ENCODE data around the gene SMCO1.
A peak's percentile ranks its signal among the peaks of the same experiment; 100 is the strongest.

DNA sequence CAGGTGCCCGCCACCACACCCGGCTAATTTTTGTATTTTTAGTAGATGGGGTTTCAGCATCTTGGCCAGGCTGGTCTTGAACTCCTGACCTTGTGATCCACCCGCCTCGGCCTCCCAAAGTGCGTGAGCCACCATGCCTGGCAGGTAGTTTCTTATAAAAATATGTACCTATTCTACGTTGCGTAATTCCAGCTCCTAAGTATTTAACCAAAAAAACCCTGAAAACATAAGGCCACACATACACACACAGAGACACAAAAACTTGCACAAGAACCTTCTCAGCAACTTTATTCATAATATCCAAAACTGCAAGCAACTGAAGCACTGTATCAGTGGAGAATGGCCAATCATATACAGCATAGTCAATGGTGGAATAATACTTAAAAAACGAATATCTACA, 16.8 kb downstream of the SMCO1 start:
- TF ChIP-seq SMC3 (IDR thresholded peaks at IDR 0.05; ENCODE audit: low read depth, low read length), result no peak
- TF ChIP-seq, protein P1, sequence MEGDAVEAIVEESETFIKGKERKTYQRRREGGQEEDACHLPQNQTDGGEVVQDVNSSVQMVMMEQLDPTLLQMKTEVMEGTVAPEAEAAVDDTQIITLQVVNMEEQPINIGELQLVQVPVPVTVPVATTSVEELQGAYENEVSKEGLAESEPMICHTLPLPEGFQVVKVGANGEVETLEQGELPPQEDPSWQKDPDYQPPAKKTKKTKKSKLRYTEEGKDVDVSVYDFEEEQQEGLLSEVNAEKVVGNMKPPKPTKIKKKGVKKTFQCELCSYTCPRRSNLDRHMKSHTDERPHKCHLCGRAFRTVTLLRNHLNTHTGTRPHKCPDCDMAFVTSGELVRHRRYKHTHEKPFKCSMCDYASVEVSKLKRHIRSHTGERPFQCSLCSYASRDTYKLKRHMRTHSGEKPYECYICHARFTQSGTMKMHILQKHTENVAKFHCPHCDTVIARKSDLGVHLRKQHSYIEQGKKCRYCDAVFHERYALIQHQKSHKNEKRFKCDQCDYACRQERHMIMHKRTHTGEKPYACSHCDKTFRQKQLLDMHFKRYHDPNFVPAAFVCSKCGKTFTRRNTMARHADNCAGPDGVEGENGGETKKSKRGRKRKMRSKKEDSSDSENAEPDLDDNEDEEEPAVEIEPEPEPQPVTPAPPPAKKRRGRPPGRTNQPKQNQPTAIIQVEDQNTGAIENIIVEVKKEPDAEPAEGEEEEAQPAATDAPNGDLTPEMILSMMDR (conservative IDR thresholded peaks at IDR 0.05; ENCODE audit: low read depth, low read length), result no peak
- no peak for TF ChIP-seq MXI1 (IDR thresholded peaks at IDR 0.05; ENCODE audit: borderline replicate concordance, low read depth, low read length)
- no peak for TF ChIP-seq POLR2A (IDR thresholded peaks at IDR 0.05; ENCODE audit: low read depth, low read length)
- no peak for TF ChIP-seq MAFK (IDR thresholded peaks at IDR 0.05; ENCODE audit: low read depth, low read length)
- peak; percentile 46; the same call in 1 of the 2 replicates for TF ChIP-seq CEBPB (IDR thresholded peaks at IDR 0.05; ENCODE audit: low read depth, low read length)
- no peak for TF ChIP-seq RAD21 (IDR thresholded peaks at IDR 0.05; ENCODE audit: low read length)
- no peak for TF ChIP-seq FOS (IDR thresholded peaks at IDR 0.05; ENCODE audit: low read depth, low read length)
- TF ChIP-seq, protein P2, sequence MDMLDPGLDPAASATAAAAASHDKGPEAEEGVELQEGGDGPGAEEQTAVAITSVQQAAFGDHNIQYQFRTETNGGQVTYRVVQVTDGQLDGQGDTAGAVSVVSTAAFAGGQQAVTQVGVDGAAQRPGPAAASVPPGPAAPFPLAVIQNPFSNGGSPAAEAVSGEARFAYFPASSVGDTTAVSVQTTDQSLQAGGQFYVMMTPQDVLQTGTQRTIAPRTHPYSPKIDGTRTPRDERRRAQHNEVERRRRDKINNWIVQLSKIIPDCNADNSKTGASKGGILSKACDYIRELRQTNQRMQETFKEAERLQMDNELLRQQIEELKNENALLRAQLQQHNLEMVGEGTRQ (IDR thresholded peaks at IDR 0.05; ENCODE audit: low read depth, low read length), result no peak
- no peak for TF ChIP-seq RFX5 (IDR thresholded peaks at IDR 0.05; ENCODE audit: low read depth, low read length)
